HEK293 (cell line): ENCODE measurements around the gene TTBK1.

Experiments used
- CTCF ChIA-PET: fragments of 350-600 bp; formaldehyde crosslinking; extraction: SDS; loops from one replicate; lab custom pipeline; 2021; ENCODE audit warnings: antibody characterized with exemption; lab: Yijun Ruan, JAX
- POLR2A ChIA-PET: fragments of 300-600 bp; formaldehyde crosslinking; extraction: SDS; loops from one replicate; lab custom pipeline; 2020; ENCODE audit warnings: antibody characterized with exemption, inconsistent platforms; lab: Yijun Ruan, JAX
- H3K27ac ChIP-seq: fragments of 200-500 bp; sonication (Bioruptor generic); 2 replicates; pipeline ENCODE4 v1.5.1; 2014; ENCODE audit warnings: low read depth, low read length, control low read depth, inconsistent platforms; ENCODE audit errors: extremely low read depth
- H3K36me3 ChIP-seq, 2 experiments: fragments of 200-500 bp in 1 of 2; sonication (Bioruptor generic) in 1 of 2; 1 replicate in 1 of 2; 2 replicates in 1 of 2; pipeline ENCODE4 v1.5.1; 2014 to 2017; ENCODE audit warnings: inconsistent platforms in 2 of 2, low read length in 2 of 2; ENCODE audit not compliant: control insufficient read depth in 2 of 2, insufficient read depth in 1 of 2
- H3K4me1 ChIP-seq: fragments of 200-500 bp; sonication (Bioruptor generic); 2 replicates; pipeline ENCODE4 v1.5.1; 2014; ENCODE audit warnings: mild to moderate bottlenecking, low read length, inconsistent platforms; ENCODE audit not compliant: control insufficient read depth, insufficient read depth
- H3K4me3 ChIP-seq: 2 replicates; pipeline ENCODE4 v1.5.1; 2011; ENCODE audit warnings: low read depth, mild to moderate bottlenecking, control low read depth, low read length, moderate library complexity
- H3K9me3 ChIP-seq: fragments of 200-500 bp; sonication (Bioruptor generic); 2 replicates; pipeline ENCODE4 v1.5.1; 2014; ENCODE audit warnings: low read depth, low read length, inconsistent platforms; ENCODE audit not compliant: control insufficient read depth, insufficient read depth
- FEZF1 ChIP-seq: fragments of 450-650 bp; formaldehyde crosslinking; IDR thresholded peaks from 2 replicates; pipeline ENCODE4 v1.5.1; 2016; ENCODE audit warnings: missing biosample characterization, missing genetic modification characterization
- IKZF3 ChIP-seq: fragments of 450-650 bp; IDR thresholded peaks from 2 replicates; pipeline ENCODE4 v1.5.0; 2018; ENCODE audit warnings: missing biosample characterization, mild to moderate bottlenecking, missing genetic modification characterization, moderate library complexity
- ZBTB8A ChIP-seq: fragments of 450-650 bp; formaldehyde crosslinking; IDR thresholded peaks from 2 replicates; pipeline ENCODE4 v1.5.1; 2016; ENCODE audit warnings: missing biosample characterization, missing genetic modification characterization
- ZEB2 ChIP-seq: fragments of 450-650 bp; formaldehyde crosslinking; IDR thresholded peaks from 2 replicates; pipeline ENCODE4 v1.5.1; 2016; ENCODE audit warnings: missing biosample characterization, missing genetic modification characterization
- ZFP3 ChIP-seq: fragments of 450-650 bp; formaldehyde crosslinking; IDR thresholded peaks from 2 replicates; pipeline ENCODE4 v1.5.1; 2016; ENCODE audit warnings: low read depth, missing biosample characterization, missing genetic modification characterization
- ZNF140 ChIP-seq: fragments of 450-650 bp; formaldehyde crosslinking; IDR thresholded peaks from 2 replicates; pipeline ENCODE4 v1.5.1; 2016; ENCODE audit warnings: missing biosample characterization, missing genetic modification characterization
- ZNF223 ChIP-seq: fragments of 450-650 bp; formaldehyde crosslinking; IDR thresholded peaks from 2 replicates; pipeline ENCODE4 v1.5.1; 2016; ENCODE audit warnings: missing biosample characterization, missing genetic modification characterization
- ZNF266 ChIP-seq: fragments of 450-650 bp; formaldehyde crosslinking; IDR thresholded peaks from 2 replicates; pipeline ENCODE4 v1.5.1; 2016; ENCODE audit warnings: missing biosample characterization, missing genetic modification characterization, low read depth
- ZNF350 ChIP-seq: fragments of 450-650 bp; formaldehyde crosslinking; IDR thresholded peaks from 2 replicates; pipeline ENCODE4 v1.5.0; 2017; ENCODE audit warnings: missing biosample characterization, mild to moderate bottlenecking, missing genetic modification characterization
- ZNF416 ChIP-seq: fragments of 450-650 bp; formaldehyde crosslinking; IDR thresholded peaks from 2 replicates; pipeline ENCODE4 v1.5.1; 2016; ENCODE audit warnings: missing biosample characterization, missing genetic modification characterization
- ZNF513 ChIP-seq: fragments of 450-650 bp; IDR thresholded peaks from 2 replicates; pipeline ENCODE4 v1.5.1; 2018; ENCODE audit warnings: missing biosample characterization, missing genetic modification characterization
- ZNF555 ChIP-seq: fragments of 450-650 bp; formaldehyde crosslinking; conservative IDR thresholded peaks from 2 replicates; pipeline ENCODE4 v1.5.1; 2017; ENCODE audit warnings: missing biosample characterization, mild to moderate bottlenecking, missing genetic modification characterization, inconsistent platforms
- ZNF558 ChIP-seq: fragments of 450-650 bp; formaldehyde crosslinking; IDR thresholded peaks from 2 replicates; pipeline ENCODE4 v1.5.1; 2016; ENCODE audit warnings: missing biosample characterization, missing genetic modification characterization
- ZNF645 ChIP-seq: fragments of 450-650 bp; formaldehyde crosslinking; IDR thresholded peaks from 2 replicates; pipeline ENCODE4; 2016; ENCODE audit warnings: missing biosample characterization, missing genetic modification characterization
- ZNF768 ChIP-seq: fragments of 450-650 bp; formaldehyde crosslinking; IDR thresholded peaks from 2 replicates; pipeline ENCODE4 v1.5.1; 2018; ENCODE audit warnings: missing biosample characterization, mild to moderate bottlenecking, missing genetic modification characterization
- TF ChIP-seq, protein P1 (sequence below): fragments of 450-650 bp; formaldehyde crosslinking; IDR thresholded peaks from 2 replicates; pipeline ENCODE4 v1.5.1; 2017; ENCODE audit warnings: missing biosample characterization, missing genetic modification characterization
- TF ChIP-seq, protein P2 (sequence below): fragments of 450-650 bp; formaldehyde crosslinking; IDR thresholded peaks from 2 replicates; pipeline ENCODE4 v1.5.1; 2016; ENCODE audit warnings: missing biosample characterization, missing genetic modification characterization
- TF ChIP-seq, protein P3 (sequence below): fragments of 450-650 bp; formaldehyde crosslinking; IDR thresholded peaks from 2 replicates; pipeline ENCODE4 v1.5.1; 2016; ENCODE audit warnings: missing biosample characterization, missing genetic modification characterization

TTBK1 gene

GRCh38 chr6:43207286-43207685 lies 36.0 kb upstream of the TTBK1 start:
- CTCF ChIA-PET: no interaction called here
- no peaks in the 10 kb centered on the region for H3K9me3 ChIP-seq
- no peak overlapping the region for H3K27ac ChIP-seq

More at GRCh38 chr6:43207286-43207685, 36.0 kb upstream of the TTBK1 start:
- TF ChIP-seq FEZF1 (tag by site-specific recombination) (no peak), ZNF416 (tag by site-specific recombination) (no peak), ZNF513 (no peak), IKZF3 (no peak), ZNF223 (tag by site-specific recombination) (no peak), ZBTB8A (tag by site-specific recombination) (no peak), ZFP3 (tag by site-specific recombination) (no peak), ZNF558 (tag by site-specific recombination) (no peak), ZNF140 (no peak), ZNF350 (tag by site-specific recombination) (no peak), ZEB2 (tag by site-specific recombination) (no peak), ZNF555 (tag by site-specific recombination) (no peak), ZNF645 (tag by site-specific recombination) (no peak), ZNF768 (no peak), ZNF266 (tag by site-specific recombination) (no peak)
- TF ChIP-seq, protein P1, sequence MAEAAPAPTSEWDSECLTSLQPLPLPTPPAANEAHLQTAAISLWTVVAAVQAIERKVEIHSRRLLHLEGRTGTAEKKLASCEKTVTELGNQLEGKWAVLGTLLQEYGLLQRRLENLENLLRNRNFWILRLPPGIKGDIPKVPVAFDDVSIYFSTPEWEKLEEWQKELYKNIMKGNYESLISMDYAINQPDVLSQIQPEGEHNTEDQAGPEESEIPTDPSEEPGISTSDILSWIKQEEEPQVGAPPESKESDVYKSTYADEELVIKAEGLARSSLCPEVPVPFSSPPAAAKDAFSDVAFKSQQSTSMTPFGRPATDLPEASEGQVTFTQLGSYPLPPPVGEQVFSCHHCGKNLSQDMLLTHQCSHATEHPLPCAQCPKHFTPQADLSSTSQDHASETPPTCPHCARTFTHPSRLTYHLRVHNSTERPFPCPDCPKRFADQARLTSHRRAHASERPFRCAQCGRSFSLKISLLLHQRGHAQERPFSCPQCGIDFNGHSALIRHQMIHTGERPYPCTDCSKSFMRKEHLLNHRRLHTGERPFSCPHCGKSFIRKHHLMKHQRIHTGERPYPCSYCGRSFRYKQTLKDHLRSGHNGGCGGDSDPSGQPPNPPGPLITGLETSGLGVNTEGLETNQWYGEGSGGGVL: no peak
- TF ChIP-seq, protein P2, sequence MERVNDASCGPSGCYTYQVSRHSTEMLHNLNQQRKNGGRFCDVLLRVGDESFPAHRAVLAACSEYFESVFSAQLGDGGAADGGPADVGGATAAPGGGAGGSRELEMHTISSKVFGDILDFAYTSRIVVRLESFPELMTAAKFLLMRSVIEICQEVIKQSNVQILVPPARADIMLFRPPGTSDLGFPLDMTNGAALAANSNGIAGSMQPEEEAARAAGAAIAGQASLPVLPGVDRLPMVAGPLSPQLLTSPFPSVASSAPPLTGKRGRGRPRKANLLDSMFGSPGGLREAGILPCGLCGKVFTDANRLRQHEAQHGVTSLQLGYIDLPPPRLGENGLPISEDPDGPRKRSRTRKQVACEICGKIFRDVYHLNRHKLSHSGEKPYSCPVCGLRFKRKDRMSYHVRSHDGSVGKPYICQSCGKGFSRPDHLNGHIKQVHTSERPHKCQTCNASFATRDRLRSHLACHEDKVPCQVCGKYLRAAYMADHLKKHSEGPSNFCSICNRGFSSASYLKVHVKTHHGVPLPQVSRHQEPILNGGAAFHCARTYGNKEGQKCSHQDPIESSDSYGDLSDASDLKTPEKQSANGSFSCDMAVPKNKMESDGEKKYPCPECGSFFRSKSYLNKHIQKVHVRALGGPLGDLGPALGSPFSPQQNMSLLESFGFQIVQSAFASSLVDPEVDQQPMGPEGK (tag by site-specific recombination): no peak
- TF ChIP-seq, protein P3, sequence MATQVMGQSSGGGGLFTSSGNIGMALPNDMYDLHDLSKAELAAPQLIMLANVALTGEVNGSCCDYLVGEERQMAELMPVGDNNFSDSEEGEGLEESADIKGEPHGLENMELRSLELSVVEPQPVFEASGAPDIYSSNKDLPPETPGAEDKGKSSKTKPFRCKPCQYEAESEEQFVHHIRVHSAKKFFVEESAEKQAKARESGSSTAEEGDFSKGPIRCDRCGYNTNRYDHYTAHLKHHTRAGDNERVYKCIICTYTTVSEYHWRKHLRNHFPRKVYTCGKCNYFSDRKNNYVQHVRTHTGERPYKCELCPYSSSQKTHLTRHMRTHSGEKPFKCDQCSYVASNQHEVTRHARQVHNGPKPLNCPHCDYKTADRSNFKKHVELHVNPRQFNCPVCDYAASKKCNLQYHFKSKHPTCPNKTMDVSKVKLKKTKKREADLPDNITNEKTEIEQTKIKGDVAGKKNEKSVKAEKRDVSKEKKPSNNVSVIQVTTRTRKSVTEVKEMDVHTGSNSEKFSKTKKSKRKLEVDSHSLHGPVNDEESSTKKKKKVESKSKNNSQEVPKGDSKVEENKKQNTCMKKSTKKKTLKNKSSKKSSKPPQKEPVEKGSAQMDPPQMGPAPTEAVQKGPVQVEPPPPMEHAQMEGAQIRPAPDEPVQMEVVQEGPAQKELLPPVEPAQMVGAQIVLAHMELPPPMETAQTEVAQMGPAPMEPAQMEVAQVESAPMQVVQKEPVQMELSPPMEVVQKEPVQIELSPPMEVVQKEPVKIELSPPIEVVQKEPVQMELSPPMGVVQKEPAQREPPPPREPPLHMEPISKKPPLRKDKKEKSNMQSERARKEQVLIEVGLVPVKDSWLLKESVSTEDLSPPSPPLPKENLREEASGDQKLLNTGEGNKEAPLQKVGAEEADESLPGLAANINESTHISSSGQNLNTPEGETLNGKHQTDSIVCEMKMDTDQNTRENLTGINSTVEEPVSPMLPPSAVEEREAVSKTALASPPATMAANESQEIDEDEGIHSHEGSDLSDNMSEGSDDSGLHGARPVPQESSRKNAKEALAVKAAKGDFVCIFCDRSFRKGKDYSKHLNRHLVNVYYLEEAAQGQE (tag by site-specific recombination): no peak
- TF ChIP-seq, all 188 proteins: peak for 0
- no peaks in the 10 kb centered on the region for H3K4me1 ChIP-seq
- POLR2A ChIA-PET: no interaction called here
- H3K36me3 ChIP-seq: peaks cover 0 to 3% of the 10 kb centered on the region in 2 experiments; a peak in 2 of 3 replicates
- no peak overlapping the region for H3K4me3 ChIP-seq
